Fibroblast of pulmonary artery (primary cell): ENCODE data around the gene PHLPP1.

Source experiments
- DNase-seq: peaks from one replicate; pipeline ENCODE4 v3.0.0-alpha.2; 2010; ENCODE audit warnings: low read depth
- H3K4me3 ChIP-seq: replicated peaks from 2 replicates; pipeline ENCODE4 v1.5.1; 2011; ENCODE audit warnings: low read depth, mild to moderate bottlenecking, control low read depth, low read length, moderate library complexity
- CTCF ChIP-seq: IDR thresholded peaks from 2 replicates; pipeline ENCODE4 v1.5.1; 2011; ENCODE audit warnings: mild to moderate bottlenecking, control low read depth, low read length, inconsistent platforms; ENCODE audit errors: missing control alignments

PHLPP1 gene

GRCh38 chr18:62856294-62856693 is 141.0 kb downstream of the PHLPP1 start:
- no peak for TF ChIP-seq CTCF
- DNase-seq = no peak
- no peak overlapping the region for H3K4me3 ChIP-seq

- no peak for DNase-seq
- TF ChIP-seq CTCF = no peak
- no peak overlapping the region for H3K4me3 ChIP-seq
These were observed 142.1 kb downstream of the PHLPP1 start for GRCh38 chr18:62857263-62857976.

GRCh38 chr18:62860062-62860461 is 144.7 kb downstream of the PHLPP1 start:
- no peak for DNase-seq
- no peak overlapping the region for H3K4me3 ChIP-seq
- TF ChIP-seq CTCF = no peak

DNA sequence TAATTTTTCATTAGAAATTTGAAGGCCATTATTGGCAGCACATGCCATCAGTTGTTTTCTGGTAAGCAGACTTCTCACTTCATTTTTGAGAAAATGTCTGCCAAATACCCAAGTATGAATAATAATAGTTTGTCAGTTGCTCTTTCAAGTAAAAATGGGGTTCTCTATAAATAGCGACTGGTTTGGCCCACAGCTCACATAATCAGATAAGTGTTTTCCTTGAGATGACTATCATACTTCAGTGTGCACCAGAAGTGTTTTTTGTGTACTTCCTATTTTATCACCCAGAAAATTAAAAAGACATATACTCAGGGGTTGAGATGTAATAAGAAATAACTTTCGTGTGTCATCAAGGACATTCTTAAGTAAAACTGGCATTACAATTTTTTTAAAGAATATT is 147.1 kb downstream of the PHLPP1 start:
- no peak overlapping the region for H3K4me3 ChIP-seq
- no peak for TF ChIP-seq CTCF
- DNase-seq = no peak

- peak; percentile 16 for DNase-seq
- no peak overlapping the region for H3K4me3 ChIP-seq
- no peak for TF ChIP-seq CTCF
These were observed 148.2 kb downstream of the PHLPP1 start for GRCh38 chr18:62863579-62864001.

GRCh38 chr18:62865498-62865897 is 150.2 kb downstream of the PHLPP1 start:
- DNase-seq = no peak
- TF ChIP-seq CTCF = no peak

GRCh38 chr18:62867534-62867933 is 152.2 kb downstream of the PHLPP1 start:
- TF ChIP-seq CTCF = no peak
- no peak for DNase-seq
- H3K4me3 ChIP-seq = no peak overlapping the region

More at GRCh38 chr18:62865498-62865897, 150.2 kb downstream of the PHLPP1 start:
- no peak overlapping the region for H3K4me3 ChIP-seq
